ENCODE results near the gene SELE.

- TF ChIP-seq EZH2 (IDR thresholded peaks at IDR 0.05; ENCODE audit: insufficient read depth, poor library complexity, severe bottlenecking) (no peak), EZH2phosphoT487 (IDR thresholded peaks at IDR 0.05; ENCODE audit: insufficient read depth, low read depth) (no peak)
These were observed 34.9 kb downstream of the SELE start for GRCh38 chr1:169698976-169699375.
